ENCODE results near the gene ARHGEF28. TPM values are rescaled to one million over a fixed set of nuclear protein-coding genes. Genes with fewer than 3 reads are reported as not detected.

Gene ARHGEF28
- total RNA-seq, 1 experiment from 2014 or later: 6.1 TPM

DNA sequence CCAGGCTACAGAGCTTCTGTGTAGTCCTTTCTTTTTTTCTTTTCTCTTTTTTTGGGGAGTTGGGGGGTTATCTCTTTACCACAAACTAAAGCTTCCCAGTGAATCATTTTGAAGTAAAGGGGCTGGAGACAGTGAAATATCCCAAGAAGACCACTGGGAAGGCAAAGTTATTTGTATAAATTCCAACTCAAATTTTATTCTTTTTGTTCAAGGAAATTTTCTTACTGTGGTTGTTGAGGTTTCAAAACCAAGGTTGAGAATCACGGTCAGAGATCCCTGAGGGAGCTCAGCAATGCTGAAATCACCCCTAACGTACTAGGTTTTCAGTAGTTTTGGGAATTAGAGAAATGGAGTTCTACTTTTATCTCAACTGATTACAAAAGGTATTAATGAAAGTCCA lies 175.7 kb downstream of the ARHGEF28 start:
- Histone ChIP-seq H3K36me3 (ENCODE audit: control insufficient read depth in 1 of 2, insufficient read depth in 2 of 2, low read length in 2 of 2) (no peaks in the 10 kb centered on the region), H3K4me1 (ENCODE audit: control insufficient read depth in 1 of 2, insufficient read depth in 2 of 2, low read length in 2 of 2) (no peaks in the 10 kb centered on the region), H3K9me3 (ENCODE audit: control insufficient read depth in 1 of 2, insufficient read depth in 1 of 2, low read depth in 1 of 2, low read length in 2 of 2) (no peaks in the 10 kb centered on the region), H4K20me1 (ENCODE audit: insufficient read depth) (no peaks in the 10 kb centered on the region), H3K27ac (ENCODE audit: low read depth, low read length) (no peak overlapping the region), H3K79me2 (ENCODE audit: insufficient read depth, low read length) (no peaks in the 10 kb centered on the region), H3K4me3 (replicated peaks in 1 of 2; ENCODE audit: low read depth in 1 of 2, low read length in 2 of 2) (no peak overlapping the region), H3K9ac (ENCODE audit: low read length) (no peak overlapping the region), H3K4me2 (ENCODE audit: low read length) (no peak overlapping the region), H2AFZ (ENCODE audit: low read depth, low read length, poor library complexity, severe bottlenecking) (no peak overlapping the region), H3K9me2 (ENCODE audit: insufficient read depth) (no peaks in the 10 kb centered on the region), H3K27me3 (ENCODE audit: insufficient read depth, low read length) (no peaks in the 10 kb centered on the region)
- ATAC-seq: no peak
- BruUV-seq (replicated peaks): no TSS peak
- ChIA-PET POLR2A (no interaction called here), CTCF (no interaction called here), RAD21 (ENCODE audit: low non-redundant PET in 1 of 2, low total read pairs in 2 of 2, uncharacterized antibody in 2 of 2, unreplicated experiment in 2 of 2) (no interaction called here)
- TF ChIP-seq, protein P1, sequence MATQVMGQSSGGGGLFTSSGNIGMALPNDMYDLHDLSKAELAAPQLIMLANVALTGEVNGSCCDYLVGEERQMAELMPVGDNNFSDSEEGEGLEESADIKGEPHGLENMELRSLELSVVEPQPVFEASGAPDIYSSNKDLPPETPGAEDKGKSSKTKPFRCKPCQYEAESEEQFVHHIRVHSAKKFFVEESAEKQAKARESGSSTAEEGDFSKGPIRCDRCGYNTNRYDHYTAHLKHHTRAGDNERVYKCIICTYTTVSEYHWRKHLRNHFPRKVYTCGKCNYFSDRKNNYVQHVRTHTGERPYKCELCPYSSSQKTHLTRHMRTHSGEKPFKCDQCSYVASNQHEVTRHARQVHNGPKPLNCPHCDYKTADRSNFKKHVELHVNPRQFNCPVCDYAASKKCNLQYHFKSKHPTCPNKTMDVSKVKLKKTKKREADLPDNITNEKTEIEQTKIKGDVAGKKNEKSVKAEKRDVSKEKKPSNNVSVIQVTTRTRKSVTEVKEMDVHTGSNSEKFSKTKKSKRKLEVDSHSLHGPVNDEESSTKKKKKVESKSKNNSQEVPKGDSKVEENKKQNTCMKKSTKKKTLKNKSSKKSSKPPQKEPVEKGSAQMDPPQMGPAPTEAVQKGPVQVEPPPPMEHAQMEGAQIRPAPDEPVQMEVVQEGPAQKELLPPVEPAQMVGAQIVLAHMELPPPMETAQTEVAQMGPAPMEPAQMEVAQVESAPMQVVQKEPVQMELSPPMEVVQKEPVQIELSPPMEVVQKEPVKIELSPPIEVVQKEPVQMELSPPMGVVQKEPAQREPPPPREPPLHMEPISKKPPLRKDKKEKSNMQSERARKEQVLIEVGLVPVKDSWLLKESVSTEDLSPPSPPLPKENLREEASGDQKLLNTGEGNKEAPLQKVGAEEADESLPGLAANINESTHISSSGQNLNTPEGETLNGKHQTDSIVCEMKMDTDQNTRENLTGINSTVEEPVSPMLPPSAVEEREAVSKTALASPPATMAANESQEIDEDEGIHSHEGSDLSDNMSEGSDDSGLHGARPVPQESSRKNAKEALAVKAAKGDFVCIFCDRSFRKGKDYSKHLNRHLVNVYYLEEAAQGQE (IDR thresholded peaks at IDR 0.05; ENCODE audit: low read depth): no peak
- TF ChIP-seq YY1 (IDR thresholded peaks at IDR 0.05; ENCODE audit: extremely low read depth, insufficient replicate concordance, low read depth, low read length) (no peak), SP1 (IDR thresholded peaks at IDR 0.05; ENCODE audit: low read depth) (no peak), CBX3 (IDR thresholded peaks at IDR 0.05; ENCODE audit: low read depth) (no peak), POLR2A (IDR thresholded peaks at IDR 0.05; ENCODE audit: borderline replicate concordance, extremely low read depth, insufficient read depth, insufficient read length) (no peak), JUND (IDR thresholded peaks at IDR 0.05) (no peak), CEBPB (IDR thresholded peaks at IDR 0.05; ENCODE audit: low read depth) (no peak), ZFX (IDR thresholded peaks at IDR 0.05) (no peak), ZNF274 (IDR thresholded peaks at IDR 0.05; ENCODE audit: low read depth, low read length) (no peak), RAD21 (IDR thresholded peaks at IDR 0.05; ENCODE audit: low read depth) (no peak), EZH2phosphoT487 (IDR thresholded peaks at IDR 0.05; ENCODE audit: borderline replicate concordance) (no peak), ELF1 (IDR thresholded peaks at IDR 0.05; ENCODE audit: borderline replicate concordance, low read depth) (no peak), TCF7L2 (IDR thresholded peaks at IDR 0.05; ENCODE audit: borderline replicate concordance, extremely low read depth, insufficient read depth, insufficient read length) (no peak), FOSL1 (IDR thresholded peaks at IDR 0.05; ENCODE audit: low read depth) (no peak), SRF (IDR thresholded peaks at IDR 0.05; ENCODE audit: low read depth) (no peak)
- TF ChIP-seq, protein P2, sequence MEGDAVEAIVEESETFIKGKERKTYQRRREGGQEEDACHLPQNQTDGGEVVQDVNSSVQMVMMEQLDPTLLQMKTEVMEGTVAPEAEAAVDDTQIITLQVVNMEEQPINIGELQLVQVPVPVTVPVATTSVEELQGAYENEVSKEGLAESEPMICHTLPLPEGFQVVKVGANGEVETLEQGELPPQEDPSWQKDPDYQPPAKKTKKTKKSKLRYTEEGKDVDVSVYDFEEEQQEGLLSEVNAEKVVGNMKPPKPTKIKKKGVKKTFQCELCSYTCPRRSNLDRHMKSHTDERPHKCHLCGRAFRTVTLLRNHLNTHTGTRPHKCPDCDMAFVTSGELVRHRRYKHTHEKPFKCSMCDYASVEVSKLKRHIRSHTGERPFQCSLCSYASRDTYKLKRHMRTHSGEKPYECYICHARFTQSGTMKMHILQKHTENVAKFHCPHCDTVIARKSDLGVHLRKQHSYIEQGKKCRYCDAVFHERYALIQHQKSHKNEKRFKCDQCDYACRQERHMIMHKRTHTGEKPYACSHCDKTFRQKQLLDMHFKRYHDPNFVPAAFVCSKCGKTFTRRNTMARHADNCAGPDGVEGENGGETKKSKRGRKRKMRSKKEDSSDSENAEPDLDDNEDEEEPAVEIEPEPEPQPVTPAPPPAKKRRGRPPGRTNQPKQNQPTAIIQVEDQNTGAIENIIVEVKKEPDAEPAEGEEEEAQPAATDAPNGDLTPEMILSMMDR (IDR thresholded peaks at IDR 0.05 in 2 of 3, conservative IDR thresholded peaks at IDR 0.05 in 1 of 3; ENCODE audit: borderline replicate concordance in 1 of 3, insufficient read depth in 1 of 3, low read depth in 2 of 3, low read length in 2 of 3): no peak
- TF ChIP-seq, protein P3, sequence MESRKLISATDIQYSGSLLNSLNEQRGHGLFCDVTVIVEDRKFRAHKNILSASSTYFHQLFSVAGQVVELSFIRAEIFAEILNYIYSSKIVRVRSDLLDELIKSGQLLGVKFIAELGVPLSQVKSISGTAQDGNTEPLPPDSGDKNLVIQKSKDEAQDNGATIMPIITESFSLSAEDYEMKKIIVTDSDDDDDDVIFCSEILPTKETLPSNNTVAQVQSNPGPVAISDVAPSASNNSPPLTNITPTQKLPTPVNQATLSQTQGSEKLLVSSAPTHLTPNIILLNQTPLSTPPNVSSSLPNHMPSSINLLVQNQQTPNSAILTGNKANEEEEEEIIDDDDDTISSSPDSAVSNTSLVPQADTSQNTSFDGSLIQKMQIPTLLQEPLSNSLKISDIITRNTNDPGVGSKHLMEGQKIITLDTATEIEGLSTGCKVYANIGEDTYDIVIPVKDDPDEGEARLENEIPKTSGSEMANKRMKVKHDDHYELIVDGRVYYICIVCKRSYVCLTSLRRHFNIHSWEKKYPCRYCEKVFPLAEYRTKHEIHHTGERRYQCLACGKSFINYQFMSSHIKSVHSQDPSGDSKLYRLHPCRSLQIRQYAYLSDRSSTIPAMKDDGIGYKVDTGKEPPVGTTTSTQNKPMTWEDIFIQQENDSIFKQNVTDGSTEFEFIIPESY (IDR thresholded peaks at IDR 0.05; ENCODE audit: extremely low read depth, insufficient replicate concordance, low read length): no peak
- TF ChIP-seq, protein P4, sequence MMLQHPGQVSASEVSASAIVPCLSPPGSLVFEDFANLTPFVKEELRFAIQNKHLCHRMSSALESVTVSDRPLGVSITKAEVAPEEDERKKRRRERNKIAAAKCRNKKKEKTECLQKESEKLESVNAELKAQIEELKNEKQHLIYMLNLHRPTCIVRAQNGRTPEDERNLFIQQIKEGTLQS (IDR thresholded peaks at IDR 0.05): no peak
- no peak for DNase-seq (ENCODE audit: low read depth, low spot score)
- intact Hi-C loops (cut with micrococcal nuclease): no loop called here
